Measurements from ENCODE around the gene AMZ2.
"Not testable (repeated sequence)": the region's sequence is repeated elsewhere in the genome, so short reads cannot be mapped to it uniquely, and the experiment has no call there.

Gene AMZ2

DNA sequence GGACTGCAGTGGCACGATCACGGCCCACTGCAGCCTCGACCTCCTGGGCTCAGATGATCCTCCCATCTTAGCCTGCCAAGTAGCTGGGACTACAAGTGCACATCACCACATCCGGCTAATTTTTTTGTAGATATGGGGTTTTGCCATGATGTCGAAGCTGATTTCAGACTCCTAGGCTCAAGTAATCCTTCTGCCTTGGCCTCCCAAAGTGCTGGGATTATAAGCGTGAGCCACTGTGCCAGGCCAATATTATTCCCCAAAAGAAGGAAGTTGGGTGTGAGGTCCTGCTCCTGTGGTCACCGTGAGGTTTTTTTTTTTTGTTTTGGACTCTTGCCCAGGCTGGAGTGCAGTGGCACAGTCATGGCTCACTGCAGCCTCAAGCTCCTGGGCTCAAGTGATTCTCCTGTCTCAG, 1.5 kb downstream of the AMZ2 start:
- no peak for DNase-seq (ENCODE audit: low spot score)

DNA sequence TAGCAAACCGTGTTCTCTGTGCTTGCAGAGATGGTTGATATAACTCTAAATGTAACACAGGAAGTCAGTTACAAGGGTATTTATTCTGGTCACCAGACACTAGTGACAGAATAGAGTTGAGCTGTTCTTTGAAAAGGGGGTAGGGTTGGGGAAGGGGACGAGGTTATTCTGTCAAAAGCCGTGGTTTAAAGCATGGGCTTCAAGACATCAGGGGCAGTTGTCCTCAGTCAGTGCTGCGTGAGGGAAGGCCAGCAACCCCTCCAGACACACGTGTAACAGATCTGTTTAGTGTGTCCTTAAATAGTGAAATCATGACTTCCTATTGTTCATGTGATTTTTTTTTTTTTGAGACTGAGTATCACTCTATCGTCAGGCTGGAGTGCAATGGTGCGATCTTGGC, 5.6 kb downstream of the AMZ2 start:
- DNase-seq (ENCODE audit: low spot score) = not testable (repeated sequence)

DNA sequence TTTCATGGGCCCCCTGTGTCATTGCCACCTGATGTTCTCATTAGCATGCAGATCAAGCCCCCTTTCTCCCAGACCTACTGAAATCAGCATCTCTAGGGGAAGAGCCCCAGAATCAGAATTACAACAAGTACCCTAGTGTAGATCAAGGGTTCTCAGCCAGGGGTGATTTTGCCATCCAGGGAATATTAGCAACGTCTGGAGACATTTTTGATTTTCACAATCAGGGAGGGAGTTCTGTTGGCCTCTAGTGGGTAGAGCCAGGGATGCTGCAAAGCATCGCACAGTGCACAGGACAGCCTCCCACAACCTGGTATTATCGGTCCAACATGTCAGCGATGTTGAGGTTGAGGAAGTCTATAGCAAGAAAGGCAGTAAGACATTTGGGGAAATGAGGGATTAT, 7.3 kb downstream of the AMZ2 start:
- DNase-seq (ENCODE audit: low spot score) = no peak

DNA sequence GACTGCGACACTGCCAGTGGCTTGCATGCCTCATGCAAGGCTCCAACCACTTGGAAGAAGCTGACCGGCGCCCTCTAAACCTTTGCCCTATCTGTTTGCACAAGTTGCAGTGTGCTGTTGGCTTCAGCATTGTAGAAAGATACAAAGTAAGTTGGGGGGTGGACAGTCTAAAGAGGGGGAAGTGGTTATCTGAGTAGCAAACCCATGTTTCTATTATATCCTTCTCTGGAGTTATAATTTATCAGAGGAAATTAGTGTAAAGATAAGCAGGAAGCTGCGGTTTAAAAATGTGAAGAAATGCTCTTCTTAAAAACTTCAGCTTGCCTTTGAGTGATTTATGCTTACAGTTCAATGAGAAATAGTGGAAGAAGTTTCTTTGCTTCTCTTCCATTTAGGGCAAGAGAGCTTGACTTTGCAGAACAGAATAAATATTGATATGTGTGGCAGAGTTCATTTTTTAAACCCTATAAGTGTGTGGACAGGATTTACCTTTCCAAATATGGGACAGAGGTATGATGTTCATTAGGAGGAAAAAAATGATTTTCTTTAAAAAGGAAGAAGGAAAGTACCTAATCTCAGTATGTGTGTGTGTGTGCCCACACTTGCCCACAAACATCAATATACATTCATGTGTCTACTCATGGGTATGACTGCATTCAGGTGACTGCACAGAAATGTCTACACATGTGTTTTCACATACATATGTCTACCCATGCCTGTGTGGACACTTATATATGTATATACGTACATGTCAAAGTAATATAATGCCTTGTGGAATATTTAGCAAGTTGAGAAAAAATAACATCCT, 8.1 kb downstream of the AMZ2 start:
- DNase-seq (ENCODE audit: low spot score) = no peak

DNA sequence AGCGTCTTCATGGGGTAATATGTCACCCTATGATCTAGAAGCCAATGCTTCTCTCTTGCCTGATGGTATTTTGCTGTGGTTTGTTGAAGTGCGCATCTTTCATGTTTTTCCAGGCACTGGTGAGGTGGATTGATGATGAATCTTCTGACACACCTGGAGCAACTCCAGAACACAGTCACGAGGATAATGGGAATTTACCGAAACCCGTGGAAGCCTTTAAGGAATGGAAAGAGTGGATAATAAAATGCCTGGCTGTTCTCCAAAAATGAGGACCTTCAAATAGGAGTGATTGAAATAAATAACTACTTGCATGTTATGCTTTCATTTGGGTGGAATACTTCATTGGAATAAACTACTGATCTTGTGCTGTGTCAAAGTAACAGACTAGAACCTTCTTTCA, 8.9 kb downstream of the AMZ2 start:
- DNase-seq (ENCODE audit: low spot score) = not testable (repeated sequence)

DNA sequence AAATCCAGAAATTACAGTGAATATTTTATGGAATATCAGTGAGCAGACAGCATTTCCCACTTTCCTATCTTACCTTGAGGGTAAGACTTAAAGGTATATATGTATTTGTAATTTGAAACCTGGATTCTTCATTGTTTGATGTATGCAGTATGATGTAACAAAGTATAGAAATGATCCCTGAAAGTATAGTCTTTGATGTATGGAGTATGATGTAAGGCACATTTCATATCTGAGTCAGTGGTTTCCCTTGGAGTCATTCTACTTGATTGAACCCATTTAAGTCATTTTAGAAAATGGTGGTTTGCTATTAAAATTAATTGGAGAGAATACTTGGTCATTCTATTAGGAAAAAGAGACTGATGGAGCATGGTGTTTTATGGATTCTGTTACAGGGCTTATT, 10.1 kb downstream of the AMZ2 start:
- DNase-seq (ENCODE audit: low spot score) = no peak

DNA sequence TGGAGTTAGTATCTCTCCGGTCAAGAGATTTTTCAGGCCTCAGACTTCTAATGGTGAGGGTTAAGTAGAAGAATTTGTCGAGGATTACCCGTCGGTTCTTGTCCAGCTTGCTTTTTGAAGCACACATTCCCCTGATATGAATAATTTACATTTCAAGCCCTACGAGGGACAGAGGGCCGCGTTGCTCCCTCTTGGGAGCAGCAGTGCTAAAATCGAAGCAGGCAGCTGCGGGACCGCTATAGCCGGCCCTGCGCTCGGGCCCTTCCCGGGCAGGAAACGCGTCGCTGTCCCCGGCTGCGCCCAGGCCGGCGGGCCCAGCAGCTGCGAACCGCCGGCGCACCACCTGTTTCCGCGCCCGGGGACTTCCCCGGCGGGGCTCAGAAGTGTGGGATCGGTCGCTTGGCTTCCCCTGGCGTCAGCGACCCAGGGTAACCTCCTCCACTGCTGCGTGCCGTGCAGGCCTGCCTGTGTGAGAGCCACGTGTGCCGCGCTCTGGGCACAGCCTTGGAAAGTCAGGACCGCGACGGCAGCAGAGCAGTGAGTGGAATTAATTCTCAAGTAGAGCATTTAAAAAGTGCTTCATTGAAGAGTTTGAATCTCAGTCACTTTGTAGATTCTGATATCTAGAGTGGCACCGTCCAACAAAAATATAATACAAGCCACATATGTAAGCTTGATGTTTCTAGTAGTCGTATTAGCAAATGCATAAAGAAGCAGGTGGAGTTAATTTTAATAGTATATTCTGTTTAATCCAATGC, 11.2 kb downstream of the AMZ2 start:
- not testable (repeated sequence) for DNase-seq (ENCODE audit: low spot score)

DNA sequence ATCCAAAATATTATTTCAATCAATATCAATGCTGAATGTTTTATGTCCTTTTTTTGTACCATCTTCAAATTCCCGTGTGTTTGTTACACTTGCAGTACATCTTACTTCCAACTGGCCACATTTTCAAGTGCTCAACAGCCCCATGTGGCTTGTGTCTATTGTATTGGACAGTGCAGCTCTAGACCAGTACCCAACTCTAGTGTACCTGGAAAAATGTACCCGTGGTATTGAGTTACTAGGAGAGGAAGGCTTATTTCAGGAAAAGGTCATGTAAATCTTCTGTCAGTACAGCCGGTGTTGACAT, 11.8 kb downstream of the AMZ2 start:
- DNase-seq (ENCODE audit: low spot score) = not testable (repeated sequence)

DNA sequence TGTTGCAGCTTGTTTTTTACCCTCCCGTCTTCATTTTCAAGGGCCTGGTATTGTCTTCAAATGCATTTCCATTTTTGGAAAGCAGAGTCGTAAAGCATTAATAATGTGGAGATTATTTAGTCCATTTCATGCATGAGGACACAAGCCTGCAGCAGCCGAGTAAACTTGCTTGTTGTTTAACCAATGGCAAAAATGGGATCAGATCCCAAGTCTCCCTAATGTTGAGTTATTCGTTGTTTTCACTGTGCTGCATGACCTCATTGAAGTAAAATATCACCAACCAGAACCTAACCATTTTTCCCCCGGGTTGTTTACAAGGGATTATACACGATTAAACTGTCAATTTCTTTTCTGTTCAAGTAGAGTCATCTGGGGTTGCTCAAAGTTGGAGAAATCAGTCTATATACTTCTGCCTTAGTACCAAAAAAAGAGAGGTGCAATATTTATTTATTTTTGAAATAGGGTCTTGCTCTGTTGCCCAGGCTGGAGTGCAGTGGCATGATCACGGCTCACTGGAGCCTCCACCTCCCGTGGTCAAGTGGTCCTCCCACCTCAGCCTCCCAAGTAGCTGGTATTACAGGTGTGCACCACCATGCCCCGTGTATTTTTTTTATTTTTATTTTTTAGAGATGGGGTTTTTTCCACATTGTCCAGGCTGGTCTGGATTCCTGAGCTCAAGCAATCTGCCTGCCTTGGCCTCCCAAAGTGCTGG, 12.4 kb downstream of the AMZ2 start:
- DNase-seq (ENCODE audit: low spot score) = no peak

DNA sequence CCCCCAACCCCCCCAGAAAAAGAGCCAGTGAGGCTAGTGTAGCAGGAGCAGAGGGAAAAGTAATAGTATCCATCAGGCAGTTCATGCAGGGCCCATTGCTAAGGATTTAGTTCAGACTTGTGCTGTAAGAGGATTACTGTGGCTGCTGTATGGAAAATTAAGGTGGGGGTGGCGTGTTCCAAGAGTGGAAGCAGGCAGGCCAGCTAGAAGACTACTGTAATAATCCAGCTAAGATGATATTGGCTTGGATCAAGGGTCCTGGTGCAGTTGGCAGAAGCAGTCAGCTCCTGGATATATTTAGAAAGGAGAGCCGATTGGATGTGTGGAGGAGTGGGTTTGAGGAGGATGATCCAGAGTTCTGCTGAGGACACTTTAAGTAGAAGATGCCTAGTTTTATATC, 14.6 kb downstream of the AMZ2 start:
- DNase-seq (ENCODE audit: low spot score) = not testable (repeated sequence)

DNA sequence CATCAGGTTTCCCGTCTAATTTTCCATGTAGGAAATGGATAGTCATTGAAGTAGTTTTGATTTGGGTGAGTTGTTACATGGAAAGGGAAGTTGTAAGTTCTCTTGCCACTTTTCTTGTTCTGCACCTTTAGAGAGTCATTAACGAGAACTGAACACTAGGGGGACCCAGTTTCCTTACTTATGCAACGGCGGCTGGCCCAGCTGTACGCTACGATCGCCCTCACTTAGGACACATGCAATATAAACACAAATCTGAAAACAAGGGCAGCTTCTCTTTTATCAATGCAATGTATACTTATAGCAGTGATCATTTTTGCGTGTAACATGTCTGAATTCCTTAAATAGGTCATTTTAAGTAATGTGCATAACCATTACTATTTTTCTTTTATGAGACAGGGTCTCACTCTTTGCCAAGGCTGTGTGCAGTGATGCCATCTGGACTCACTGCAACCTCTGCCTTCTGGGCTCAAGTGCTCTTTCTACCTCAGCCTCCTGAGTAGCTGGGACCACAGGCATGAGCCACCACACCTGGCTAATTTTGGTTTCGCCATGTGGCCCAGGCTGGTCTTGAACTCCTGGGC, 15.3 kb downstream of the AMZ2 start:
- DNase-seq (ENCODE audit: low spot score) = peak; percentile 34

DNA sequence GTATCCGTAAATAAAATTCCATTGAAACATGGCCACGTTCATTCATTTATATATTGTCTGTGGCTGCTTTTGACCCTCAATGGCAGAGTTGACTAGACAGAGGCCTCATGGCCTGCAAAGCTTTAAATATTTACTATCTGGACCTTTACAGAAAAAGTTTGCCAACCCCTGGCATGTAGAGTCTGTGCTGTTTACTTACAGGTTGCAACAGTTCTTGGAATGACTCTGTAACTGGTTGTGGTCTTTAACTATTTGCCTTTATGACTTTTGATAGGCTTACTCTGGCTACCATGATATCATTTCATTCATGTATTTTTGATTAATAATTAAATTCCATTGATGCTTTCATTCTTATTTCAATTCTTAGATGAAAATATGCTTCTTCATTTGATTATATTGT, 18.0 kb downstream of the AMZ2 start:
- DNase-seq (ENCODE audit: low spot score) = not testable (repeated sequence)

DNA sequence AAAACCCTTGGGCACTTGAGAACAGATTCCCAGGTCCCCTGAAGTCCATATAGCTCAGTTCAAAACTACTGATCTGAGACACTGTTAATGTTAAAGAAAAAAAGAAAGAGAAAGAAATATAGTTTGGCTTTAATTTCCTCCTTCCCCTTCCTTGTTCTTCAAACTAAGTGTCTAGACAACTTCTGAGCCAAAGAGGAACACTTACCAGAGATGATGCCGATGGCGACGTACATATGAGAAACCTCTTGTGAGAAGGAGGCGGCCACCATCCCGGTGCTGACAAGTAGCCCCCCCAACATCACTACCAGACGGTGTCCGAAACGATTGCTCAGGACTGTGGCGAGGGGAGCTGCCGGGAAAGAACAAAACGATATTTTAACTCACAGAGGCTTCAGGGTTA, 25.9 kb downstream of the AMZ2 start:
- no peak for DNase-seq (ENCODE audit: low spot score)

DNA sequence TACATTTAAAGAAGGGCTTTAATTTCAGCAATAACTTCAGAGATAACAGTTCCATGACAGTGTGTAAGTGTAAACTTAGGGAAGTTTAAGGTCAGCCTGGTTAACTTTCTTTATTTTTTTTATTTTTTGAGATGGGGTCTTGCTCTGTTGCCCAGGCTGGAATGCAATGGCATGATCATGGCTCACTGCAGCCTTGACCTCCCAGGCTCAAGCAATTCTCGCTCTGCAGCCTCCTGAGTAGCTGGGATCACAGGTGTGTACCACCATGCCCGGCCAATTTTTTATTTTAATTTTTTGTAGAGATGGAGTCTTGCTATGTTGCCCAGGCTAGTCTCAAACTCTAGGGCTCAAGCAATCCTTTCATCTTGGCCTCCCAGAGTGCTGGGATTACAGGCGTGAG, 28.5 kb downstream of the AMZ2 start:
- not testable (repeated sequence) for DNase-seq (ENCODE audit: low spot score)

DNA sequence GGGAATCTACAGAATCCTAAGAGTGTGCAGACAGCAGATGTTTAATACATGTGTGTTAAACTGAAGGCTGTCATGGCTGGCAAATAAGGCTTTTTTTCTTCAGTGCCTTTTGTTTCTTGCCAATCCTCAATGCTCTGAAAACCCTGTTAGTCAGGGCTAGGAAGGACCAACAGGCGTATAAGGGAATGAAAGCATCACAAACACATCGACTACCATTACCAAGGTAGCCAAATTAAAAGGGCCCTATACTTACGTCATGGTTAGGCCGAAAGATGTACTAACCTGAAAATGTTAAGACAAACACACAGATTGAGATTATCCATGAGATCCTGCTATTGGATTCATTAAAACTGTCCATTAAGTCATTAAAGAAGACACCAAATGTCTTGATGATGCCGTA, 30.0 kb downstream of the AMZ2 start:
- DNase-seq (ENCODE audit: low spot score) = no peak

DNA sequence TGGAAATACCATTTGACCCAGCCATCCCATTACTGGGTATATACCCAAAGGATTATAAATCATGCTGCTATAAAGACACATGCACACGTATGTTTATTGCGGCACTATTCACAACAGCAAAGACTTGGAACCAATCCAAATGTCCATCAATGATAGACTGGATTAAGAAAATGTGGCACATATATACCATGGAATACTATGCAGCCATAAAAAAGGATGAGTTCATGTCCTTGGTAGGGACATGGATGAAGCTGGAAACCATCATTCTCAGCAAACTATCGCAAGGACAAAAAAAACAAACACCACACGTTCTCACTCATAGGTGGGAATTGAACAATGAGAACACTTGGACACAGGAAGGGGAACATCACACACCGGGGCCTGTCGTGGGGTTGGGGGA, 34.1 kb downstream of the AMZ2 start:
- DNase-seq (ENCODE audit: low spot score) = not testable (repeated sequence)

DNA sequence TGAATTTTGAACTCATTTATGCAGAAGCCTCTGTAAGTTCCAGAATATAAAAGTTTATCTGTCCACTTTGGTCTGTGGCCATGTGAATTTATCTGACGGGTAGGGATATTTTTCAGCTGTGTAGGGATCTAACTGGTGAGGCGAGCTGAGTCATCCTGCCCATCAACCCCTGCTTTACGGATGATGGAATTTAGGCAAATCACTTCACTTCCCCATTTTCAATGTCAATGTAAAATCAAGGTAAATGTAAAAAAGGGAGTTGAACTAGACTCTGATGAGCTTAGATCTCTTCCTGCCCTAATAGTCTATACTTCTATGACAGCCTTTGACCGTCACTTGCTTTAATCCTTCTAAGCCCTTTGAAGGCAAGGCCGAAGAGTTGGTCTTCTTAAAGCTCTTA, 40.5 kb downstream of the AMZ2 start:
- DNase-seq (ENCODE audit: low spot score) = no peak

DNA sequence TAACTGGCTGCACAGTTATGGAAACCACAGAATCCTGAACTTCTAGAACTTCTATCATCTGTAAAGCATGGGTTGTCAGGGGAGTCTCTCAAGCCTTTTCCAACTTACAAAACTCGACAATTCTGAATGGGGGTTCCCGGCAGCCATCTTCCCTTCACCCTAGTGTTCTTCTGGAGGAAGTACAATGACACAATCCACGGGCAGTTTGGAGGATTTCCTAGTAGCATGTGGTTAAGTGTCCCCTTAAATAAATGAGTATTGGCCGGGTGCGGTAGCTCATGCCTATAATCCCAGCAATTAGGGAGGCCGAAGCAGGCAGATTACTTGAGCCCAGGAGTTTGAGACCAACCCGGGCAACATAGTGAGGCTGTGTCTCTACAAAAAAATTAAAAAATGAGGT, 41.0 kb downstream of the AMZ2 start:
- DNase-seq (ENCODE audit: low spot score) = no peak

DNA sequence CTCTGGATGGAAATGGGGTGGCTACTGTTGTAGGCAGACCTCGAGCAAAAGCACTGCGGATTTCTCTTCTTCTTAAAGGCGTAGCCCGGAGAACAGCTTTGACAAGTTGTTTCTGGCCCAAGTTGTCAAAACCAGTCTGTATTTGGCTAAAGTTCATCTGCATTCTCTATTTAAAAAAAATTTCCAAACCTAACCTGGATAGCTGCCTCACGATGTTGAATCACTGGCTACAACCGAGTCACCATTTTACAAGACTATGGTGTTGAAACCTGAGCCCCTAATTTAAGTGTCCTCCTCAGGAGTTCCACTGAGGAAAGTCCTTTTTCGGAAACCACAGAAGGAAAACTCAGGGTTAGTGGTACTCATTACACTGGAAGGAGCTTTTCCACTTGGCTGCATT, 41.6 kb downstream of the AMZ2 start:
- no peak for DNase-seq (ENCODE audit: low spot score)

DNA sequence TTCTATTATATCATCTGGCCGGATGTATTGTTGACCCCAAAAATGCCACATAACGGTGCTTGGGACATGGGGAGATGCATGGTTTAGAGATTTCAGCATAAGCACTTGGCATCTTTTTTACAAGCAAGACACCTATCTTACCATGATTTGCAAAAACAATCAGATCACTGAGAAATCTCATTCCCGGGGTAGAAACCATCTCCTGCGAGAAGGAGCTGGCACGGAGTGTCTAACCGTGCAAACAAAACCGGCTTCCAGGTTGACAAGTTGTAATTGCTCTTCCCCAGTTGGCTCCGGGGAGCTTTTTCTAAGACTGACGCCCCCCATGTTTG, 42.1 kb downstream of the AMZ2 start:
- no peak for DNase-seq (ENCODE audit: low spot score)

DNA sequence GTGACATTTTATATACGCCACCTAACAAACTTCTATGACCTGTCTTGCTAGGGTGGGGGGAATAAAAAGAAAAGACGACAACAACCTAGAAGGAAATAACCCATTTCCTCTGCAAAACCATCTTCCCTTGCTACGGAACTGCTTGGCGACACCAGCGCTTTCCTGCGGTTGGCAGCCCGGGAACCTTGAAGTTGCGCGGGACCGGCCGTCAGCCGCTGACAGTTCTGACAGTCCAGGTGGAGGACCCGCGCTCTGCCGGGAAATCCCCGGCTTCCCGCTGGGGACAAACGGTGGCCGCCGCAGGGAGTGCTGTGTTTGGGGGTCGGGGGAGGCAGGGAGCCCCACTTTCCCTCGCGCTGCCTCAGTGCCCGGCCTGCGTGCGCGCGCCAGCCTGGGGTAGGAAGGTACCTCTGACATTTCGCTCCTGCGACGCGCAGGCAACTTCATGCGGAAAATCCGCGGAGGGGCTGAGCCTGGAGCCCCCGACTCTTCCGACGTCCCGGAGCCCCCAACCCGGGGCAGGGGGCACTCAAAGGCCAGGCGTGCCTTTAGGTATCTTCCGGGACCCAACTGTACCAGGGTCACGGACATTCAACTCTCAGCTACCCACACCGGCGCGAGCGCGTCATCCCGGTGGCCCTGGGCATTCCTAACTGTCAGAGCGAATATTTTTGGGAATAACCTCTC, 42.6 kb downstream of the AMZ2 start:
- no peak for DNase-seq (ENCODE audit: low spot score)
